GM19351 (cell line): Measurements from ENCODE around the gene BEX2.
A peak's percentile ranks its signal among the peaks of the same experiment; 100 is the strongest.
"Not testable (repeated sequence)": the region's sequence is repeated elsewhere in the genome, so short reads cannot be mapped to it uniquely, and the experiment has no call there.

ENCODE experiments used
- ATAC-seq: cut with Tn5 transposase; IDR thresholded peaks from one replicate; pipeline ENCODE4 v1.9.1; 2021; ENCODE audit warnings: mild to moderate bottlenecking, moderate library complexity; ENCODE audit not compliant: unreplicated experiment

BEX2 gene

DNA sequence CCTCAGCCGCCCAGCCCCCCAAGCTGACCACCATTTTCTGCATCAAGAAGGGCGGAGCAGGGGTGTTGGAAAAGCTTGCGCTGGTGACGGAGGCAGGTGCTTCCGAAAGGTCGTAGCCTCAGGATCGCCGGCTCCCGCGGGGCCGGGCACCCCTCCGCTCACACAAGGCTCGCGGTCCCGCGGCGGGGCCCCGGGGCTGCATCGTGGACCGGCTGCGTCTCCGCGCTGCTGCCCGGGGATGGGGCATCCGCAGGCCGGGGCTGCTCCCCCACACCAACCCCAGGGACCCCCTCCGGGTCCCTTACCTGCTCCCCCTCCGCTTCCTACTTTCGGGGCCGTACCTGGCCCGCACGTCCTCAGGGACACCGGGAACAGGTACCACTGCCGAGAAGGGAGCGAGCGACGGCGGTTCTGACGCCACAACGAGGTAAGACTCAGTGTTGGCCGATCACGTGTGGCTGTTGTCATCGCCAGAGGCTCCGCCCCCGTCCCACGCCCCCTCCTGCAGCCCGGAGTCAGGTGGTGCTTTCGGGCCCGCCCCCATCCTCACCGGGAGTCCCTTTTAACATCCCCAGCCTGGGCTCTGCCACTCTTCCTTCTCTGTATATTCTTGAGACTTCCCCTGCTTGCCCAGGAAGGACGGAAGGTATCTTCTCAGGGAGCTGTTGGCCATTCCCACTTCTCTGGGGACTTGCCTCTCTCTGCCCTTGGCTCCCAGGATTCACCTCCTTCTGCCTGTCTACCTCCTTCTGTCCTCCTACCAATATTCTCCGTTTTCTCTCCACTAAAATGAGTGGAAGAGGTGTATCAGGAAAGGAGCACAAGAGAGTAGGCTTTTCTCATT lies at the start of gene BEX2:
BEX2 (minus strand) TSS at position 436 of the 844 bp plus-strand sequence. CDS start 1,014 bp downstream, outside the sequence.
- peak; percentile 98 for ATAC-seq

DNA sequence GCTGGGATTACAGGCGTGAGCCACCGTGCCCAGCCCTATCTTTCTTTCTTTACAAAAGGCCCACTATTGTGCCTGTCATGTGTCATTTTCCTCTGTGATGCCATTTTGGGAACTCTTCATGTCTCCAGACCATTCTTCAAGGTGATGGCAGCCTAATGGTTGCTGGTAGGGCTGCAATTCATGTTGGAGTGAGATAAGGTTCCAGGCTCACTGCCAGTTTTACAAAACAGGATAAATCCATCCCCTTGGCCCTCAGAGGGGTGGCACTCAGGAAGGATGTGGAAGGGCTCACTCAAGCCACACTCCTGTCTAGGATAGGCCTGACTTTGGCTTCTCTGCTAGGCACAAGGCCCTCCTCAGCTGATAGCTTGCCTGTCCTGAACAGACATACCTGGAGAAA lies 49.3 kb upstream of the BEX2 start:
- no peak for ATAC-seq

DNA sequence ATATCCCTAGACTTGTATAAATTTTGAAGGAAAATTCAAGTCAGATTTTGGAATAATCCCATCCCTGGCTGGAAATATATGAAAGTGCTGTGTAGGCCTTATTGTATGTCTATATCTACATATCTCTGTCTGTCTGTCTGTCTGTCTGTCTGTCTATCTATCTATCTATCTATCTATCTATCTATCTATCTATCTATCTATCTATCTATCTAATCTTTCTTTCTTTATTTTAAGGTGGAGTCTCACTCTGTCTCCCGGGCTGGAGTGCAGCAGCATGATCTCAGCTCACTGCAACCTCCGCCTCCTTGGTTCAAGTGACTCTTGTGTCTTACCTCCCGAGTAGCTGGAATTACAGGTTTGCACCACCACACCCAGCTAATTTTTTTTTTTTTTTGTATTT lies 48.8 kb upstream of the BEX2 start:
- not testable (repeated sequence) for ATAC-seq

DNA sequence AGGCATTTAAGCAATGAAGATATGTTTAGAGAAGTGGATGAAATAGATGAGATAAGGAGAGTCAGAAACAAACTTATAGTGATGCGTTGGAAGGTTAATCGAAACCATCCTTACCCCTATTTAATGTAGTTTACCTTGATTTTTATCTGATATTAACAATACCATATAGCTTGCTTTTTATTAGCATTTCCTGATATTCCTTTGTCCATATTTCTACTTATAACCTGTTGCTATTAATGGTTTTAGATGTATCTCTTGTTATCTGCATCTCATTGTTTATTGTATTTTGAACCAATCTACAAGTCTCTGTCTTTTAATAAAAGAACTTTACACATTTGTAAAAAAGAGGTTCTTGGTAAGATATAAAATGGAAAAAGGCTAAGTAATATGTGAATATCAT lies 47.1 kb upstream of the BEX2 start:
- ATAC-seq, result no peak

DNA sequence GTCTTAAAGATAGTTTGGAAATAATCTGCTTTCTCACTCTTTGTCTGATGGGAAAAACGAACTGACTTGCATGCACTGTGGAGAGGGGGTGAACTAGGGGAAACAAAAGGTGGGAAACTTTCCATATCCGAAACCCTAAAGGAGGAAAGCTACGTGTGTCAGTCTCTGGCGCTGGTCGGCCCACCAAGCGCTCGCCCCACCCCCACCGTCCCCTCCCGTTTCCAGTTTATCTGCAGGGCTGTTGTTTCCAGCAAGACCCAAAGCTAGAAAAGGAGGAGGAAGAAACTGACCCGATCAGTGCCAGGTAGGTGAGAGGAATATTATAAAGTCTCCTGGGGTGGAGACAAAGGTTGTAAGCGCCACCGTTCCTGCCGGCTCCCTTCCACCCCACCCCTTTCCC lies 46.1 kb upstream of the BEX2 start:
- ATAC-seq, result no peak

DNA sequence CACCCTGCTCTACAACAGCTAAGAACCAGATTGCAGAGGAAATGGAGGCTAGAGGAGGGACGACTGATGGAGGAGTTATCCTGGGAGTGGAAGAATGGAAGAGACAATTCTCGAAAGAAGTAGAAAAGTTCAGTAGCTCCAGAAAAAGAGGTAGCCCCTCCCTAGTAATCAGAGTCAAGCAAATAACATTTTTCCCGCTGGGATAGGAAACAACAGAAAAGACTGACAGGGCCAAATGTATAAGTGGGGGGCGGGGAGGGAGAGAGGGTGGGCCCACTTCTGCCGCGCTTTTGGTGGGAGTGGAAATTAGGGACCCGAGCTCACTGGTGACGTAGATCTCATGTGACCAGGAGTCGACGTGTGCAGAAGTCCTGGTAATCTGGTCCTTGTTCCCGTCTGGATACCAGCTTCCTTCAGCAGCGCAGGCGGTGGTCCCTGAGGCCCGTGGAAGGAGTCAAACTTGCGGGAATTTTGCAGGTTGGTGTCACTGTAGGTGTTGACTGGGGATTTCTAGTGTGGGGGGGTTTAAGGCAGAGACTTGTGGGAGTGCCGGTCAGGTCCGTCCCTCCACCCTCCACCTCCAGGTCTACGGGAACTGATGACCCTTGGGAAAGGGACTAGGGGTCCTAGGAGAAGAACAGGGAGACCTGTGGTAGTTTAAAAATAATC lies 45.5 kb upstream of the BEX2 start, which contains the start of gene TCEAL9:
TCEAL9 (plus strand) TSS at position 377 of the 669 bp plus-strand sequence. CDS start 1,179 bp downstream, outside the sequence.
- no peak for ATAC-seq

DNA sequence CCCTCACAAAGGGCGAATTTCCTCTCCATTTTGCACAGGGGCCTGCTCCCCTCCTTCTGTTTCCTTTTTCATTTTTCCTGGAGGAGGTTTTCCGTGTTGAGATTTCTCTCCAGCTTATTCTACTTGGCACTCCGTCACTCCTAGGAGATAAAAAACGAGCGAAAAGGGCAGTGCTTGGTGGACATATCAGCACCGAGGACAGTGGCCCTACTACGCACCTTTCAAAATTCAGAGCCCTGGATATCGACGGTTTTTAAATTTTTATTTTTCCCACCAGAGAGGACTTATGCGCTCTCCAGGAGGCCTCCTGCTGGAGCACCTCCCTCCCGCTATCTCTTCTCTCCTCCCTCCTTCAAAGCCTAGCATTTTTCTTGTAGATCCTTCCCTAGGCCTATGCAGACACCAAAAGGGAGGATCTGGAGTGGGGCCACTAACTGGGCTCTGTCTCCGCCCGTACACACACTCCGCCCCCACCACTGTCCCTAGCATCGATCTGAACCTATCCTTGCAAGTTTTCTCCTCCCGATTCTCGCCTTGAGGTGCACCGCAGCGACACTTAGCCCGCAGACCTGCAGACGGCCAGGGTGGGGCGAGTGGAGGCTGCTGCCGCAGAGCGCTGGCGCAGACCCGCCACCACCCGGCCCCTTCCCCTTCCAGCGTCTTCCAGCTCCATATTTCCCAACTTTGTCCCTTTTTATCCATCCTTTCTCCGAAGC lies 37.0 kb upstream of the BEX2 start:
- ATAC-seq, result no peak

DNA sequence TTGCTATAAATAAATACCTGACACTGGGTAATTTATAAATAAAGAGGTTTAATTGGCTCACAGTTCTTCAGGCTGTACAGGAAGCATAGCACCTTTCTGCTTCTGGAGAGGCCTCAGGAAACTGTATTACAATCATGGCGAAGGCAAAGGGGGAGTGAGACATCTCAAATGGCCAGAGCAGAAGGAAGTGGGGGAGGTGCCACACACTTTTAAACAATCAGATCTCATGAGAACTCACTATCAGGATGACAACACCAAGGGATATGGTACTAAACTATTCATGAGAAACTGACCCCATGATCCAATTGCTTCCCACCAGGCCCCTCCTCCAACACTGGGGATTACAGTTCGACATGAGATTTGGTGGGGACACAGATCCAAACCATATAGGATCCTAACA lies 33.8 kb upstream of the BEX2 start:
- ATAC-seq, result no peak

DNA sequence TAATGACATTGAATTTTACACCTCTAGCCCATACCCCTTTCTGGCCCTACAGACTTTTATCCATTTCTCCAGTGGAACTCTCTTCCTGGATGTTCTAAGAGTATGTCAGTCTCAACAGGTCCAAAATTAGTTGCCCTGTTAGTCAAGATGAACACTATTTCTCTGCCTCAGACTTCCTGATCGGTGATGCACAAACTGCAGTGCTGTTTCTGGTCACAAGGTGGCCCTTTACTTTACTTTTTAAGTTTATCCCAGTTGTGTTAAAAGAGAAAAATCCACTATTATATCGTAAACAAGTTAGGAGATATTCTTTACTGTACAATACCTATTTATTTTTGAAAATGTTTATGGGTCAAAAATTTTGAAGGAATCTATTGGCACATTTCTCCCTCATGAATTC lies 32.3 kb upstream of the BEX2 start:
- ATAC-seq, result peak; percentile 92

DNA sequence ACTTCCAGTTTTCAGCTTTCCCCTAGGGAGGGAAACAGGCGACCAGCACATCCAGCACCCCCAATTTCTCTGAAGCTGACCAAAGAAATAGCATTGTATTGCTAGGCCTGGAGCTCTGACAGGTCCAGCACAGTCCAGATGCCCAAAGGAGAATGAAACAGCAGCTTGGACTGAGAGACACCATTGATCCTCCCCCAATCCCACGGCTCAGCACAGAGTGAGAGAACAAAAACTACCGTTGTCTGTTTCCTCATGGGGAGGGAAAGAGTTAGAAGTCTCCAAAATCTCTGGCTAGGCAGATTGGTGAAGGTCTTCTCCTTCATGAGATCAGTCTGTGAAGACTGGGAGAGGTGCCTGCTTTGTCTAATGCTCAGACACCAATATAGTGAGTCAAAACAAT lies 27.9 kb upstream of the BEX2 start:
- no peak for ATAC-seq

DNA sequence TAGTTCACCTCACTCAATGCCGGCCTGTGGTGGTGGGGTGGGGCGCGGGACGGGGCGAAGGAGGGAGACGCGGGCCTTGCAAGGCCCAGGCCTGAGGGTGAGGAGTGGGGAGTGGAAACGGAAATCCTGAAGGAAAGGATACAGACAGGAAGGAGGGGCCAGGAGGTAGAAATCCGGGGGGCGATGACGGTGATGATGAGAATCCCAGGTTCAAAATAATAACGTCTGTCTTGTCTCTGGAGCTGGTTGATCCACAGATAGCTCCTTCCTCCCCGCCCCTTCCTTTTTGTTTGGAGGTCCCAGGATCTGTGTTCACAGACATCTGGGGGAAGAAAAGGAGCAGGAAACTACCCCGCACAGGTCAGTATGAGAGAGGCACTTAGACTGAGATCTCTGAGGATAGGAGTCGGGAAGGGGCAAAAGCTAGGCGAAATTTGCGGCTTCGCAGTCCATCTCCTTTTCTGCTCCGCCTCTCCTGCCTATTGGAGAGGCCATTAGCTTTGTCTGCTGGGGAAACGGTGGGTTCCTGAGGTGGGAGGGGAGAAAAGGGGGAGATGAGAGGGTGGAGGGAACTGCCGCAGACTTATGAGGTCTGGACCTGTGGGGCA lies 20.0 kb upstream of the BEX2 start:
- no peak for ATAC-seq

DNA sequence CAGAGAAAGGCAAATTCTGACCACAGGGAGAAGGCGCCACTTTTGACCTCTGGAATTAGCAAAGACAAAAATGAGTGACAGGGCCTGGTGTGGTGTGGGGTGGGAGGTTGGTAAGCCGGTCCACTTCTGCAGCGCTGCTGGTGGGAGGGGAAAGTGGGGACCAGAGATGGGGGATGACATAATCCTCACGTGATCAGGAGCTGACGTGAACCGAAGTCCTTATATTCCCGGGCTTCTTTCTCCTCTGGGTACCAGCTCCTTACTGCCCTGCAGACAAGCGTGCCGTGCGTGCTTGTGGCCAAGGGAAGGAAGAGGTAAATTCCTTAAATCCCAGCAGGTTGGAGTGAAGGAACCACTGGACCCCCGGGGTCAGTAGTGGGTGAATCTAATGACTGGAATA lies 19.2 kb upstream of the BEX2 start, which contains the start of gene TCEAL7:
TCEAL7 (plus strand) TSS at position 249 of the 400 bp plus-strand sequence. CDS start 1,165 bp downstream, outside the sequence.
- no peak for ATAC-seq

DNA sequence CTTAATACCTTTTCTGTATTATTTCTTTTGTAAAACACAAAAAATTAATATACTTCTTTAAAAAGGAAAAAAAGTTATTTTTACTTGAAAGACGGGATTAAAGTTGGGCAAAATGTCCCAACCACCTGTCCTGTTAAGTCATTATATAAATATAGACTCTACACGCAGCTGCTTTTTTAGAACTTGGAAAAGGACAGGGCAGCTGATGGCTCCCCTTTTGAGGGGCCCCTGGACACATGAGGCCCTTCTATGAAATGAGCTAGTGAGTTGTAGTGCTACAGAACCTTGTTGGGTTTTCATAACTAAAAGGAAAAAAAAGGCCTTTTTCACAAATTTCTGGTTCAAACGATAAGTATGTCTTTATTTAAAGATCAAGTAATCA lies 600 bp upstream of the BEX2 start:
- no peak for ATAC-seq

DNA sequence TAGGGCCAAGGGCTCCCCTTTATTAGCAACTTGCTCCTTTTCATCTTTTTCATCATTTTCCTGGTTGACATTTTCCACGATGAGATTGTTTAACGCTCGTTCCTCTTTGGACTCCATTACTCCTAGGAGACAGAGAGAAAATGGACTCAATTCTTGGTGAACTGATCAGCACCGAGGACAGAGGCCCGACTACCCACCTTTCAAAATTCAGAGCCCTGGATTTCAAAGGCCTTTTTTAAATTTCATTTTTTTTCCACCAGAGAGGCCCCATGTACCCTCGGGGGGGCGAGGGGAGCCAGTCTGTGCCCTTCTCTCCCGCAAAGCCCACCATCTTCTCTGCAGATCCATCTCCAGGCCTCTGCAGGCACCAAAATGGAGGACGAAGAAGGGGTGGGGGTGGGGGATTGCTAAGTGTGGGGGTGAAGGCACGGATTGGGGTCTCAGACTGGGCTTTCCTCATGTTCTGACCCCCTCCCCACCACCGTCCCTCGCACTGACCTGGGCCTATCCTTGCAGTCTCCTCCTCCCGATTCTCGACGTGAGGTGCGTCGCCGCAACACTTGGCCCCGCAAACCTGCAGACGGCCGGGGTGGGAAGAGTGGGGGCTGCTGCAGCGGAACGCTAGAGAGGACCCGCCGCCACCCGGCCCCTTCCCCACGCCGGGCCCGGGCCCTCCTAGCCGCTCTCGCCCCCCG lies 783 bp downstream of the BEX2 start:
- ATAC-seq, result no peak

DNA sequence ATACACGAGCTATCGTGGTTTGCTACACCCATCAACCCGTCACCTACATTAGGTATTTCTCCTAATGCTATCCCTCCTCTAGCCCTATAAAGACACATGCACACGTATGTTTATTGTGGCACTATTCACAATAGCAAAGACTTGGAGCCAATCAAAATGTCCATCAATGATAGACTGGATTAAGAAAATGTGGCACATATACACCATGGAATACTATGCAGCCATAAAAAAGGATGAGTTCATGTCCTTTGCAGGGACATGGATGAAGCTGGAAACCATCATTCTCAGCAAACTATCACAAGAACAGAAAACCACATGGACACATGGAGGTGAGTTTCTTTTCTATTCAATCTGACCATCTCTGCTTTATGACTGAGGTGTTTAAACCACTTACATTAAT lies 5.1 kb downstream of the BEX2 start:
- not testable (repeated sequence) for ATAC-seq

DNA sequence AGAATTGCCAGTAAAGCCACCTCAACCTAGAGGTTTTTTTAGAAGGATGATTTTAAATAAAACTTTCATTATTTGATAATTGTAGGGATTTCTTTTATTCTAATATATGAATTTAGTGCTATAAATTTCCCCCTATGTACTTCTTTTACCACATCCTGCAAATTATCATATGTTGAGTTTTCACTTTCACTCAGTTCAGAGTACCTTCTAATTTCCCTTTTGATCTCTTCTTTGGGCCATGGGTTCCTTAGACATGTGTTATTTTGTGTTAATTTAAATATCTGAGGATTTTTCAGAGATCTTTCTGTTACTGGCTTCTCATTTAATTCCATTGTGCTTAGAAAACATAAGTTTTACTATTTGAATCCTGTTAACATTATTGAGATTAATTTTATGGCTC lies 6.1 kb downstream of the BEX2 start:
- peak; percentile 47 for ATAC-seq

DNA sequence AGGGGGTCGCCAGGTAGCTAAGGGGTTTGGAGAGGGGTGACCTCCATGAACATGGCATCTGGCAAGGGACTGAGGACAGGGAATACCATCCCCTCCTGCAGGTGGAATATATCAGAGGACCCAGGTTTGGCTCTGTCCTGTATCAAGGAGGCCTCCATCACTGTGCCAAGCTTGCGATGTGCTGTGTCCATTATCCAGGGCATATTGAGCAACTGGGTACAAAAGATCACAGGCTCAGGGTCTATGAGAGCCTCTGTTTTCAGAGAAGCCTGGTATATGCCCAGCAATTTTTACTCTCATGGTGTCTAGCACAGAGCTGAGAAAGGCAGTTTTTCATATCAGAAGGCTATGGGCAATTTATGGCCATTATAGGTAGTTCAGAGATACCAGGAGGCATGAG lies 17.7 kb downstream of the BEX2 start:
- no peak for ATAC-seq

DNA sequence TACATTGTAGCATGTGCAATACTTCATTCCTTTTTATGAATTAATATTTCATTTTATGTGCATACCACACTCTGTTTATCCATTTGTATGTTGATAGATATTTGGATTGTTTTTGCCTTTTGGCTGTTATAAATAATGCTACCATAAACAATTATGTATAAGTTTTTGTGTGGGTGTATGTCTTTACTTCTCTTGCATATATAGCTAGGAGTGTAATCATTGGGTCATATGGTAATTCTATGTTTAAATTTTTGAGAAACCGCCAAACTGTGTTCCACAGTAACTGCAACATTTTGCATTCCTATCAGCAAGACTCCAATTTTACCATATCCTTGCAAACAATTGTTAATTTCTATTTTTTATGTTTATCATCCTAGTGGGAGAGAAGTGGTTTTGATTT lies 31.2 kb downstream of the BEX2 start:
- ATAC-seq, result no peak

DNA sequence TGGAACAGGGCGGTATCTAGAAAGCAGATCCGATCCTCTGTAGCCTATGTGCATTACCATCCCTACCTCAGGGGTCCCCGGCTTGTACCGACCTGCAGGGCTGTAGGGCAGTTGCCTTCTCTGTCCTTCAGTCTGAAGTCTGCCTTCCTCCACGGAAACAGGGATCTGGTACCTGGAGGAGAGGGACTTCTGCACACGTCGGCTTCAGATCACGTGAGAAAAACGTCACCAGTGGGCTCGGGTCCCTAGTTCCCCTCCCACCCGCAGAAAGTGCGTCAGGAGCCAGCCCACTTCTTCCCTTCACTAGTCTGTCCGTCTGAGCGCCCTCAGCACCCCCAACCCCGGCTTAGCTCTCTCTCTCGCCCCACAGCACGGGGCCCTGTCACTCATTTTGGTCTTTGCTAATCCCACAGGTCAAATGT lies 34.2 kb downstream of the BEX2 start, which contains the start of gene TCEAL5:
TCEAL5 (minus strand) TSS at position 170 of the 422 bp plus-strand sequence. CDS start 2,187 bp downstream, outside the sequence.
- no peak for ATAC-seq

DNA sequence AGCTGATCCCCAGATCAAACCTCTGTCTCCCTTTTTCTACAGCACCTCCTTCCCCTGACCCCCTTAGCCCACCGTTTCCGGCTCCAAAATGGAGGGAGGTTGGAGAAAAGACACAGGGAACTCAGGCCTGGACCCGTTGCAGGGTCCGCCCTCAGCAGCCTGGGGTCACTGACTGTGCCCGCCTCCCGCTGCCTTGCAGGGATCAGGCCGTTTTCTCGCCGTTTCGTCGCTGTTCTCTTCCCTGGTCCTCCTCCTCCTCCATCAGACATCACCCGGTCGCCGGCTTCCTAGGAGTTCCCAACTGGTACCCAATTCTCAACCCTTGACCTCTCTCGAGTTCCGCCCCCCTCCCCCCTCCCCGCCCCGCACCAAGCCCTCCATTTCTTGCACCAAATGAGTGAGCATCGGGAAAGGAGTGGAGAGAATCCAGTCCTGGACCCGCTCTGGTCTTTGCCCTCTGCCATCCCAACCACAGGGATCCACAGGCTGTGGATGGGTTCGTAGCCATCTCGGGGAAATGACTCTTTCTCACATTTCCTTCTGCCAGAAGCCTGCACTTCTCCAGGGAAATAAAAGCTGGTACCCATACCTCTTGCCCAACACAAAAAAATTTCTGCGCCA lies 34.7 kb downstream of the BEX2 start:
- no peak for ATAC-seq
